GM21447 (cell line): ENCODE data around the gene OR8S1.
"Not testable (repeated sequence)": the region's sequence is repeated elsewhere in the genome, so short reads cannot be mapped to it uniquely, and the experiment has no call there.

ENCODE experiments used
- ATAC-seq: cut with Tn5 transposase; IDR thresholded peaks from one replicate; pipeline ENCODE4 v1.9.1; 2021; ENCODE audit not compliant: unreplicated experiment

Gene OR8S1

GRCh38 chr12:48525332-48525731, at the start of gene OR8S1:
Gene OR8S1, plus strand, starts transcription at chr12:48525632. Its CDS starts 0 bp downstream, at chr12:48525632.
- ATAC-seq: no peak

- no peak for ATAC-seq
Measured at GRCh38 chr12:48482198-48482597, 43.2 kb upstream of the OR8S1 start, which contains the start of gene C12orf54. Gene C12orf54, plus strand, starts transcription at chr12:48482498. Its CDS starts 799 bp downstream, at chr12:48483297.

GRCh38 chr12:48482930-48483329, 42.5 kb upstream of the OR8S1 start:
- no peak for ATAC-seq

GRCh38 chr12:48486261-48486660, 39.2 kb upstream of the OR8S1 start:
- no peak for ATAC-seq

GRCh38 chr12:48486679-48487078, 38.8 kb upstream of the OR8S1 start:
- no peak for ATAC-seq

- peak; percentile 98 for ATAC-seq
Measured at GRCh38 chr12:48489012-48489411, 36.4 kb upstream of the OR8S1 start.

GRCh38 chr12:48489456-48489855, 36.0 kb upstream of the OR8S1 start:
- ATAC-seq: not testable (repeated sequence)

- not testable (repeated sequence) for ATAC-seq
Measured at GRCh38 chr12:48500281-48500680, 25.2 kb upstream of the OR8S1 start.

- ATAC-seq: not testable (repeated sequence)
Measured at GRCh38 chr12:48506836-48507235, 18.6 kb upstream of the OR8S1 start.

GRCh38 chr12:48508987-48509386, 16.4 kb upstream of the OR8S1 start:
- ATAC-seq: no peak

- no peak for ATAC-seq
Measured at GRCh38 chr12:48510111-48510510, 15.3 kb upstream of the OR8S1 start.

- peak; percentile 88 for ATAC-seq
Measured at GRCh38 chr12:48512855-48513254, 12.6 kb upstream of the OR8S1 start.

GRCh38 chr12:48514728-48515127, 10.7 kb upstream of the OR8S1 start:
- ATAC-seq: no peak

GRCh38 chr12:48520381-48520780, 5.1 kb upstream of the OR8S1 start:
- ATAC-seq: not testable (repeated sequence)

GRCh38 chr12:48527891-48528670, 2.6 kb downstream of the OR8S1 start:
- no peak for ATAC-seq

- no peak for ATAC-seq
Measured at GRCh38 chr12:48532601-48533000, 7.2 kb downstream of the OR8S1 start.

GRCh38 chr12:48536602-48537001, 11.2 kb downstream of the OR8S1 start:
- no peak for ATAC-seq

- no peak for ATAC-seq
Measured at GRCh38 chr12:48542300-48542928, 17.0 kb downstream of the OR8S1 start.

GRCh38 chr12:48545833-48546469, 20.5 kb downstream of the OR8S1 start:
- ATAC-seq: no peak

- ATAC-seq: not testable (repeated sequence)
Measured at GRCh38 chr12:48547012-48547411, 21.6 kb downstream of the OR8S1 start.

GRCh38 chr12:48551636-48552035, 26.2 kb downstream of the OR8S1 start:
- not testable (repeated sequence) for ATAC-seq
